ENCODE data around the gene ARL4D.

Gene ARL4D

DNA sequence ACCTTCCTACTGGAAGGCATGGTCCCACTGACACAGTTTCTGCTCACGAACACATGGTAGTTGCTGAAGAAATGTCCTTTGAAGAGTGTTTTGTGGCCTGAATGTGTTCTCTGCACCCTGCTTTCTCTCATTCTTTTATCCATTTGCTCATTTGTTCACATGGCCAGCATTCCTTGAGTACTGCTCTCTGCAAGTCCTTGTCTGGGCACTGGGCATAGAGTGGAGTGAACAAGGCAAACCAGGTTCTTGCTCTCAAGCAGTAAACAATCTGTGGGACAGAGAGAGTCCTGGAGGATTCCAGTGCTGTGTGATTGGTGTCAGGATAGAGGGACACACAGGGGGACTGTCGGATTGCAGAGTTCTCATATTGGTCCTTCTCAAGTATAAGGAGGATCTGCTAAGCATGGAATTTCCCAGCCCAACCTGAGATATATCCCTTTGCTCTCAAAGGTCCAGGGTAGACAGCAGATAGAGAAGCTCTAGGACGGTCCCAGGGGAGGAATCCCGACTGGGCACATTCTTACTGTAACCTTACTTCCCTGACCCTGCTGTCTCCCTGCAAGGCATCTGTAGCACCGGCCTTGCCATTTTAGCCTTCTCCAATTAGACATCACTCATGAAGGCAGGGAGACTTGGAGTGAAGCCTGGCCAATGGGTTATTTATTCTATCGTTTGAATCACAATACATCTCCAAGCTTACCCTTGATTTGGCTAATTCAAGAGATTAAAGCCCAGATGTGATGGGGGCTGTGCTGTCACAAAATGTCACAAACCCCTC is 32.3 kb downstream of the ARL4D start:
- no peak for DNase-seq

DNA sequence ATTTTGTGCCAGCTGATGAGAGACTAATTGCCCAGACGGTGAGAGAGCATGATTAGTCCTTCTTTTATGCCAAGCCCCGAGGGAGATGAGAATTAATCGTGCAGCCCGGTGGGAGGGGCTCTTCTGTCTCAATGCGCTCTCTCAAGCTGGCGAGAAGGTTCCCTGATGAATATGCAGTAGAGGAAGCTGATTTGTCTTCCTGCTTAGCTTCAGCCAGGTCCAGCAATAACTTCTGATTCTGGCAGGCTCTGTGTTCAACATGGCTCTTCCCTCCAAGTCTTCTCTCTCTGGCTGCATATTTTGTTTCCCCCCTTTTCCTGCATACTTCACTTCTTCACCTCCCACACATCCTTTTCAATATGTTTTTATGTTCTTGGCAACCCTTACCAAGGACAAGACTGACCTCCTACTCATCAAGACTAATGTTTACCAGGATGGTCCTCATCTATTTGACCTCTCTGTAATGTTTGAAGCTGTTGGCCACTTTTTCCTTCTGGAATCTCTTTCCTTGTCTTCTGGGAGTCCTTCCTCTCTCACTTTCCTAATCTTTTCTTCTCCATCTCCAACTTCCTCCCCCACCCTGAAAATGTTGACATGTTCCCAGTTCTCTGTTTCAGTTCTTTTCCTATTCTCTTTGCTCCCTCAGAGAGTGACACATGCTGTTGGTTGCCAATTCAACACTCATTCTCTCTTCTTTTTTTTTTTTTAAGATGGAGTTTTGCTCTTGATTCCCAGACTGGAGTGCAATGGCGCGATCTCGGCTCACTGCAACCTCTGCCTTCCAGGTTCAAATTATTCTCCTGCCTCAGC is 33.1 kb downstream of the ARL4D start:
- DNase-seq: no peak

GRCh38 chr17:43434902-43435319 is 36.1 kb downstream of the ARL4D start:
- DNase-seq: peak; percentile 32

- no peak for DNase-seq
Observed at GRCh38 chr17:43437756-43438155, 39.0 kb downstream of the ARL4D start.

DNA sequence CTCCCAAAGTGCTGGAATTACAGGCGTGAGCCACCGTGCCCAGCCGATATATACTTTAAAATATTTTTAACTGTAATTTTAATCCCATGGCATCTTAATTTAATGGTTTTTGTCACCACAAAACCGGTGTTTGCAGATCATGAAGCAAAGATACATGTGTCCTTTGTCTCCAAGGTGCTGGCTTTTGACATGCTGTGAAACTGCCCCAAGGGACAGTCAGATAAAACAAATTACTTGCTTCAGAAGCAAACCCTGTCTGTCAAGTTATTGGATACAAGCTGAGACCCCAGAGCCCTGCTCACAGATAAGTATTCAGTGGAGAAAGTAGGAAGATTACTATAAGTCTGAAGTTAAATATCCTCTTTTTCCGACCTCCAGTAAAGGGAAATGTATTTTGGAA is 39.8 kb downstream of the ARL4D start:
- DNase-seq: no peak

DNA sequence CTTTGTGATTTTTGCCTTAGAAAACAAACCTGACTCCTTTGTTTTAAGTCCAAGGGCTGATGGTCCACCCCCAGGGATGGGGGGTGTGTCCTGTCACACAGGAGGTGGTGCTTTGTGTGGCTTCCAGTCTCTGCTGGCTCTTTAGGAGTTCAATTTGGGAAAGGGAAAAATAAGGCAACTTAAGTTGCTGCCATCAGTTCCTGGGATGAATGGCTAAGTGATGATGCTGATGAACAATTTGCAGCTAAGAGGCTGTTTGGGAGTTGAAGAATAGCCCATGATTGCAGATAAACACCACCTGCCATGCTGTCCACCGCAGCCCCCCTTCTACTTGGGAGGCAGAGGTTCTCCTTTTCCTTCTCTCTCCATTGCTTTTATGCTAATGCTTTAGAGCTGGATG is 40.2 kb downstream of the ARL4D start:
- no peak for DNase-seq

DNA sequence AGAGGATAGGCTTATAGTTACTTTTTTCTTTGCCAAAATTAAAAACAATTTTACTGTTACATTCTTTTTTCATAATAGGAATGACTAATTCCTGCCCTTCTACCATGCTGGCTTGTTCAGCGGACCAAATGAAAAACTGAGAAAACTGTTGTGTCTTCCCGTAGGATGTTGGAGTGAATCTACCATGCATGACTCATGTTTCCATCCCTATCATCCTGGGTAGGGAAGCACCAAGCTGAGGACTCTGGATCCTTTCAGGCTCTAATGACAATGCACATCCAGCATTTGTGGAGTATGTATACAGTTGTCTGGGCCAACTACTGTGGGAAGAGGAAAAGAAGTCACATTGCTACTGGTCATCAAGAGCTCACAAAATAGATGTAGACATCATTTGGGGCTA is 43.9 kb downstream of the ARL4D start:
- DNase-seq: no peak

GRCh38 chr17:43443381-43443780 is 44.6 kb downstream of the ARL4D start:
- no peak for DNase-seq

GRCh38 chr17:43444223-43445008 is 45.6 kb downstream of the ARL4D start:
- no peak for DNase-seq

- no peak for DNase-seq
Observed at GRCh38 chr17:43445009-43445589, 46.3 kb downstream of the ARL4D start.

GRCh38 chr17:43446773-43447172 is 48.0 kb downstream of the ARL4D start:
- DNase-seq: no peak

- no peak for DNase-seq
Observed at GRCh38 chr17:43448720-43449469, 50.1 kb downstream of the ARL4D start.

GRCh38 chr17:43449470-43450248 is 50.9 kb downstream of the ARL4D start:
- no peak for DNase-seq

All from NCI-H526 treated with DMSO at 0.1 percent for 48 hours (cell line).